Esophagus squamous epithelium (tissue), 5 donors: ENCODE measurements around the gene CYP4X1. TPM values are rescaled to one million over a fixed set of nuclear protein-coding genes. Genes with fewer than 3 reads are reported as not detected.
"Not testable (repeated sequence)": the region's sequence is repeated elsewhere in the genome, so short reads cannot be mapped to it uniquely, and the experiment has no call there.

Source experiments
- DNase-seq: peaks from one replicate; lab custom pipeline; 2025; lab: John Stamatoyannopoulos, UW
- H3K27ac ChIP-seq, 4 donors: fragments of 200-600 bp; sonication (generic); one replicate each; pipeline ENCODE4 v1.5.1; 2016 to 2019; ENCODE audit warnings: mild to moderate bottlenecking in 1 of 4
- H3K27me3 ChIP-seq, 4 donors: fragments of 200-600 bp; sonication (generic); 1 replicate in 3 of 4; 2 replicates in 1 of 4; pipeline versions ENCODE4 v1.5.1 to v1.6.0; 2017 to 2021; ENCODE audit warnings: antibody characterized with exemption in 1 of 4
- H3K36me3 ChIP-seq, 3 donors: fragments of 200-600 bp; sonication (generic); one replicate each; pipeline ENCODE4 v1.5.1; 2016 to 2019
- H3K4me1 ChIP-seq, 3 donors: fragments of 200-600 bp; sonication (generic); one replicate each; pipeline ENCODE4 v1.5.1; 2017 to 2019
- H3K4me3 ChIP-seq, 4 donors: fragments of 200-600 bp; sonication (generic); 1 replicate in 3 of 4; 2 replicates in 1 of 4; pipeline ENCODE4 v1.5.1; 2016 to 2019; ENCODE audit warnings: mild to moderate bottlenecking in 2 of 4, moderate library complexity in 1 of 4
- H3K9me3 ChIP-seq, 3 donors: fragments of 200-600 bp; sonication (generic); one replicate each; pipeline ENCODE4 v1.5.1; 2016 to 2019
- POLR2A ChIP-seq, 4 donors: fragments of 450-650 bp; IDR thresholded peaks; one replicate each; pipeline ENCODE4 v1.6.1; 2017; ENCODE audit warnings: antibody characterized with exemption in 4 of 4, mild to moderate bottlenecking in 4 of 4, moderate library complexity in 3 of 4
- WGBS, 2 donors: methylation state at CpG; one replicate each; pipeline ENCODE4 v1.1.5; 2018; 5-methylcytosine and 5-hydroxymethylcytosine counted together
- intact Hi-C: fragments of 100-400 bp; cut with DNase I; formaldehyde crosslinking; loops from one replicate; pipeline ENCODE4 v1.15.0; 2022
- total RNA-seq, 4 donors: library from RNA; depleted of rRNA; stranded (reverse); fragments of >200 nt; gene quantifications; one replicate each; pipeline ENCODE4 v1.1.0, GENCODE V29; 2016
- TF ChIP-seq, protein P1 (sequence below), 6 experiments: fragments of 450-650 bp in 4 of 6; fragments of 200-600 bp in 2 of 6; sonication (generic) in 2 of 6; IDR thresholded peaks; one replicate each; pipeline ENCODE4 v1.5.1; 2016 to 2019; ENCODE audit warnings: antibody characterized with exemption in 6 of 6, mild to moderate bottlenecking in 4 of 6, moderate library complexity in 4 of 6
- donor health status: DM: yes; HTN: yes; CAD: no.

Gene CYP4X1, protein sequence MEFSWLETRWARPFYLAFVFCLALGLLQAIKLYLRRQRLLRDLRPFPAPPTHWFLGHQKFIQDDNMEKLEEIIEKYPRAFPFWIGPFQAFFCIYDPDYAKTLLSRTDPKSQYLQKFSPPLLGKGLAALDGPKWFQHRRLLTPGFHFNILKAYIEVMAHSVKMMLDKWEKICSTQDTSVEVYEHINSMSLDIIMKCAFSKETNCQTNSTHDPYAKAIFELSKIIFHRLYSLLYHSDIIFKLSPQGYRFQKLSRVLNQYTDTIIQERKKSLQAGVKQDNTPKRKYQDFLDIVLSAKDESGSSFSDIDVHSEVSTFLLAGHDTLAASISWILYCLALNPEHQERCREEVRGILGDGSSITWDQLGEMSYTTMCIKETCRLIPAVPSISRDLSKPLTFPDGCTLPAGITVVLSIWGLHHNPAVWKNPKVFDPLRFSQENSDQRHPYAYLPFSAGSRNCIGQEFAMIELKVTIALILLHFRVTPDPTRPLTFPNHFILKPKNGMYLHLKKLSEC
- total RNA-seq: 10 to 100 TPM; 16.9 to 31.0 (median 28.8) TPM

GRCh38 chr1:47023268-47024140, at the start of gene CYP4X1:
CYP4X1 (plus strand) TSS chr1:47023669; CDS start chr1:47023818, 149 bp downstream.
- peak in 1 of 4 donors; percentile 17 for TF ChIP-seq POLR2A (IDR thresholded peaks at IDR 0.05)
- TF ChIP-seq, protein P1, sequence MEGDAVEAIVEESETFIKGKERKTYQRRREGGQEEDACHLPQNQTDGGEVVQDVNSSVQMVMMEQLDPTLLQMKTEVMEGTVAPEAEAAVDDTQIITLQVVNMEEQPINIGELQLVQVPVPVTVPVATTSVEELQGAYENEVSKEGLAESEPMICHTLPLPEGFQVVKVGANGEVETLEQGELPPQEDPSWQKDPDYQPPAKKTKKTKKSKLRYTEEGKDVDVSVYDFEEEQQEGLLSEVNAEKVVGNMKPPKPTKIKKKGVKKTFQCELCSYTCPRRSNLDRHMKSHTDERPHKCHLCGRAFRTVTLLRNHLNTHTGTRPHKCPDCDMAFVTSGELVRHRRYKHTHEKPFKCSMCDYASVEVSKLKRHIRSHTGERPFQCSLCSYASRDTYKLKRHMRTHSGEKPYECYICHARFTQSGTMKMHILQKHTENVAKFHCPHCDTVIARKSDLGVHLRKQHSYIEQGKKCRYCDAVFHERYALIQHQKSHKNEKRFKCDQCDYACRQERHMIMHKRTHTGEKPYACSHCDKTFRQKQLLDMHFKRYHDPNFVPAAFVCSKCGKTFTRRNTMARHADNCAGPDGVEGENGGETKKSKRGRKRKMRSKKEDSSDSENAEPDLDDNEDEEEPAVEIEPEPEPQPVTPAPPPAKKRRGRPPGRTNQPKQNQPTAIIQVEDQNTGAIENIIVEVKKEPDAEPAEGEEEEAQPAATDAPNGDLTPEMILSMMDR (IDR thresholded peaks at IDR 0.05): no peak
- WGBS, 2 donors: 2 to 7% methylated on average over 29 to 37 of the region's 49 CpGs
- Histone ChIP-seq H3K36me3 (no peaks in the 10 kb centered on the region), H3K4me1 (peaks cover 0 to 34% (median 6%) of the 10 kb centered on the region in 3 donors), H3K4me3 (peak within 1 kb of the TSS; percentile 47 to 69 (median 52)), H3K27ac (peak within 1 kb of the TSS; percentile 80 to 85 (median 80)), H3K27me3 (peaks cover 0 to 17% (median 0%) of the 10 kb centered on the region in 4 donors), H3K9me3 (no peaks in the 10 kb centered on the region)
- intact Hi-C loops: no loop called here
- no peak for DNase-seq

GRCh38 chr1:46983166-46983829, 40.2 kb upstream of the CYP4X1 start:
- no peaks in the 10 kb centered on the region for H3K4me1 ChIP-seq
- H3K27me3 ChIP-seq: peaks cover 0 to 4% (median 0%) of the 10 kb centered on the region in 4 donors
- H3K36me3 ChIP-seq: no peaks in the 10 kb centered on the region
- H3K27ac ChIP-seq: no peak overlapping the region
- no peak for DNase-seq
- H3K9me3 ChIP-seq: peaks cover 0 to 14% (median 10%) of the 10 kb centered on the region in 3 donors
- intact Hi-C loops: no loop called here
- 36 to 44% methylated on average over 1 to 4 of the region's 7 CpGs for WGBS, 2 donors
- no peak overlapping the region for H3K4me3 ChIP-seq
- TF ChIP-seq, protein P1 (IDR thresholded peaks at IDR 0.05): no peak
- TF ChIP-seq POLR2A (IDR thresholded peaks at IDR 0.05): no peak

- no peak for TF ChIP-seq POLR2A (IDR thresholded peaks at IDR 0.05)
- TF ChIP-seq, protein P1 (IDR thresholded peaks at IDR 0.05): no peak
- H3K36me3 ChIP-seq: no peaks in the 10 kb centered on the region
- no peak for DNase-seq
- no peak overlapping the region for H3K27ac ChIP-seq
- no peak overlapping the region for H3K4me3 ChIP-seq
- intact Hi-C loops: no loop called here
- H3K9me3 ChIP-seq: peaks cover 0 to 14% (median 10%) of the 10 kb centered on the region in 3 donors
- peaks cover 0 to 4% (median 0%) of the 10 kb centered on the region in 4 donors for H3K27me3 ChIP-seq
- no peaks in the 10 kb centered on the region for H3K4me1 ChIP-seq
- 41 to 46% methylated on average over 1 to 3 of the region's 3 CpGs for WGBS, 2 donors
These were observed 39.5 kb upstream of the CYP4X1 start for GRCh38 chr1:46983830-46984586.

GRCh38 chr1:46990541-46990940, 32.9 kb upstream of the CYP4X1 start:
- not testable (repeated sequence) for H3K4me3 ChIP-seq, H3K4me1 ChIP-seq, DNase-seq, H3K9me3 ChIP-seq, H3K36me3 ChIP-seq, H3K27ac ChIP-seq, H3K27me3 ChIP-seq
- 68 to 90% methylated on average over 1 to 2 of the region's 2 CpGs for WGBS, 2 donors
- intact Hi-C loops: loop anchor here (10.0 kb wide), 1 partner anchor 246 kb away; no protein-coding TSS in a partner anchor
